GM23338 (cell line): Measurements from ENCODE around the gene ZBTB48. TPM values are rescaled to one million over a fixed set of nuclear protein-coding genes. Genes with fewer than 3 reads are reported as not detected.

ENCODE experiments used
- ATAC-seq: fragments of 200-7000 bp; cut with Tn5 transposase; 3 replicates; pipeline ENCODE4 v1.9.1; 2020
- DNase-seq: peaks from one replicate; pipeline ENCODE4 v3.0.0-alpha.2; 2015; ENCODE audit warnings: low spot score
- H2AFZ ChIP-seq: fragments of 200-600 bp; sonication (generic); 2 replicates; pipeline ENCODE4 v1.8.0; 2016; ENCODE audit warnings: antibody characterized with exemption, mild to moderate bottlenecking, moderate library complexity
- H3F3A ChIP-seq: fragments of 200-600 bp; sonication (generic); replicated peaks from 2 replicates; pipeline ENCODE4 v1.8.0; 2017; ENCODE audit warnings: antibody characterized with exemption, mixed run types, low read depth
- H3K27ac ChIP-seq: fragments of 200-600 bp; sonication (generic); 2 replicates; pipeline ENCODE4 v1.6.1; 2016; ENCODE audit warnings: low read depth
- H3K27me3 ChIP-seq: fragments of 200-600 bp; sonication (generic); 2 replicates; pipeline ENCODE4 v1.8.0; 2016; ENCODE audit warnings: mild to moderate bottlenecking, mixed run types, moderate library complexity; ENCODE audit not compliant: insufficient read depth
- H3K36me3 ChIP-seq: fragments of 200-600 bp; sonication (generic); 2 replicates; pipeline ENCODE4 v1.8.0; 2016; ENCODE audit warnings: mild to moderate bottlenecking; ENCODE audit not compliant: insufficient read depth
- H3K4me1 ChIP-seq: fragments of 200-600 bp; sonication (generic); 2 replicates; pipeline ENCODE4 v1.8.0; 2016; ENCODE audit warnings: mild to moderate bottlenecking, moderate library complexity; ENCODE audit not compliant: insufficient read depth
- H3K4me2 ChIP-seq: fragments of 200-600 bp; sonication (generic); 2 replicates; pipeline ENCODE4 v1.7.1; 2017; ENCODE audit warnings: mixed run types
- H3K4me3 ChIP-seq: fragments of 200-600 bp; sonication (generic); 2 replicates; pipeline ENCODE4 v1.6.1; 2016; ENCODE audit warnings: mixed run types
- H3K79me2 ChIP-seq: fragments of 200-600 bp; sonication (generic); replicated peaks from 2 replicates; pipeline ENCODE4 v1.8.0; 2017; ENCODE audit warnings: mild to moderate bottlenecking; ENCODE audit not compliant: insufficient read depth
- H3K9me2 ChIP-seq: fragments of 200-600 bp; sonication (generic); 2 replicates; pipeline ENCODE4 v1.8.0; 2017; ENCODE audit not compliant: insufficient read depth
- H4K20me1 ChIP-seq: fragments of 200-600 bp; sonication (generic); replicated peaks from 2 replicates; pipeline ENCODE4 v1.8.0; 2017; ENCODE audit warnings: mild to moderate bottlenecking; ENCODE audit not compliant: insufficient read depth
- H3K27ac Mint-ChIP-seq: 2 replicates; pipeline ENCODE4 v1.8.0; 2020; ENCODE audit warnings: inconsistent platforms, mild to moderate bottlenecking, moderate library complexity, mixed read lengths
- H3K27me3 Mint-ChIP-seq: 3 replicates; pipeline ENCODE4 v1.8.0; 2022; ENCODE audit warnings: low read depth, mild to moderate bottlenecking, moderate library complexity, mixed read lengths, inconsistent platforms; ENCODE audit not compliant: insufficient read depth, poor library complexity
- H3K36me3 Mint-ChIP-seq: 3 replicates; pipeline ENCODE4 v1.8.0; 2021; ENCODE audit warnings: low read depth, mild to moderate bottlenecking, inconsistent platforms, moderate library complexity, mixed read lengths
- H3K4me1 Mint-ChIP-seq: 3 replicates; pipeline ENCODE4 v1.8.0; 2020; ENCODE audit warnings: mild to moderate bottlenecking, inconsistent platforms, mixed read lengths
- H3K4me3 Mint-ChIP-seq: 3 replicates; pipeline ENCODE4 v1.8.0; 2021; ENCODE audit warnings: moderate library complexity, mild to moderate bottlenecking, inconsistent platforms, mixed read lengths
- H3K9me3 Mint-ChIP-seq: 3 replicates; pipeline ENCODE4 v1.8.0; 2020; ENCODE audit warnings: moderate library complexity, mild to moderate bottlenecking, inconsistent platforms, mixed read lengths
- CREB1 ChIP-seq: fragments of 250-450 bp; sonication (Bioruptor Pico); IDR thresholded peaks from 2 replicates; pipeline ENCODE4 v1.5.0; 2020; ENCODE audit warnings: low read depth, mild to moderate bottlenecking, moderate library complexity
- EZH2 ChIP-seq: fragments of 200-600 bp; sonication (generic); IDR thresholded peaks from one replicate; pipeline ENCODE4 v1.8.0; 2017; ENCODE audit warnings: antibody characterized with exemption, mild to moderate bottlenecking, low read depth; ENCODE audit not compliant: unreplicated experiment
- EZH2phosphoT487 ChIP-seq: fragments of 200-600 bp; sonication (generic); IDR thresholded peaks from one replicate; pipeline ENCODE4 v1.8.1; 2018; ENCODE audit warnings: antibody characterized with exemption; ENCODE audit not compliant: unreplicated experiment
- JUNB ChIP-seq: IDR thresholded peaks from one replicate; pipeline ENCODE4 v1.6.1; 2016; ENCODE audit warnings: antibody characterized with exemption; ENCODE audit not compliant: unreplicated experiment
- NANOG ChIP-seq: IDR thresholded peaks from 2 replicates; pipeline ENCODE4 v1.6.1; 2016; ENCODE audit warnings: antibody characterized with exemption, borderline replicate concordance
- POLR2AphosphoS5 ChIP-seq: IDR thresholded peaks from 2 replicates; pipeline ENCODE4 v1.6.1; 2016; ENCODE audit warnings: antibody characterized with exemption, low read depth
- STAT1 ChIP-seq: IDR thresholded peaks from one replicate; pipeline ENCODE4 v1.6.1; 2016; ENCODE audit warnings: antibody characterized with exemption; ENCODE audit not compliant: unreplicated experiment
- ZNF114 ChIP-seq: fragments of 250-450 bp; sonication (Bioruptor Pico); IDR thresholded peaks from 2 replicates; pipeline ENCODE4 v1.5.0; 2020; ENCODE audit warnings: mild to moderate bottlenecking, moderate library complexity
- ZNF331 ChIP-seq: fragments of 250-450 bp; sonication (Bioruptor Pico); IDR thresholded peaks from 2 replicates; pipeline ENCODE4 v1.5.0; 2020; ENCODE audit warnings: low read depth, mild to moderate bottlenecking, moderate library complexity
- polyA plus RNA-seq: library from polyadenylated mRNA; unstranded; fragments of >200 nt; fragmentation: Nextera tagmentation; extraction: Ambion mirVana; gene quantifications from 2 replicates; pipeline ENCODE4 v1.2.1, GENCODE V29; 2016
- total RNA-seq: library from RNA; depleted of rRNA; stranded (reverse); fragments of >200 nt; shearing (Covaris generic); gene quantifications from 2 replicates; pipeline ENCODE4 v1.2.3, GENCODE V29; 2014
- TF ChIP-seq, protein P1 (sequence below): IDR thresholded peaks from one replicate; pipeline ENCODE4 v1.6.1; 2018; ENCODE audit warnings: antibody characterized with exemption; ENCODE audit not compliant: unreplicated experiment
- TF ChIP-seq, protein P2 (sequence below), 2 experiments: fragments of 200-600 bp in 1 of 2; sonication (generic) in 1 of 2; conservative IDR thresholded peaks; 2 replicates each; pipeline versions ENCODE4 v1.5.1 to v1.6.1; 2016 to 2017; ENCODE audit warnings: antibody characterized with exemption in 2 of 2, low read depth in 2 of 2, mild to moderate bottlenecking in 2 of 2, moderate library complexity in 1 of 2
- TF ChIP-seq, protein P3 (sequence below): IDR thresholded peaks from 2 replicates; pipeline ENCODE4 v1.6.1; 2016; ENCODE audit warnings: antibody characterized with exemption

ZBTB48 gene
- total and polyA plus RNA-seq, 2 experiments from 2014 or later = 17.3 to 25.5 TPM

DNA sequence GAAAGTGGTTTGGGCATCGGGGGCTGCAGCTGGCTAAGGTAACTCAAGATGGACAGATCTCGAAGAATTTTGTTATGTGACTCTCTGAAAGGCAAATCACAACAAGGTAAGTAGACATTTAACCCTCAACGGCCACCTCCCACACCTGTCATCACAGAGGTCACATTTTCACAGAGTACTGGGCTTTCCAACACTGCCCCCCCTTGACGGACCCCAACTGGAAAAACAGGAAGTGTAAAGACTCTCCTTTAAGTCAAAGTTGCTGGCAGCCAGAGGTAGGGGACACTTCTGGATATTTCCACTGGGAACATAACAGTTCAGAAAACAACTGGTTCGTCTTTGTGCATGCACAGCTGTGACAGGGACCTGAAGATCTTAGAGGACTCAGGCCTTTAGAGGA is 47.8 kb upstream of the ZBTB48 start:
- peaks cover 70% of the 10 kb centered on the region for H3K36me3 Mint-ChIP-seq
- H3K27ac Mint-ChIP-seq = no peak overlapping the region
- H3K9me3 Mint-ChIP-seq = no peaks in the 10 kb centered on the region

DNA sequence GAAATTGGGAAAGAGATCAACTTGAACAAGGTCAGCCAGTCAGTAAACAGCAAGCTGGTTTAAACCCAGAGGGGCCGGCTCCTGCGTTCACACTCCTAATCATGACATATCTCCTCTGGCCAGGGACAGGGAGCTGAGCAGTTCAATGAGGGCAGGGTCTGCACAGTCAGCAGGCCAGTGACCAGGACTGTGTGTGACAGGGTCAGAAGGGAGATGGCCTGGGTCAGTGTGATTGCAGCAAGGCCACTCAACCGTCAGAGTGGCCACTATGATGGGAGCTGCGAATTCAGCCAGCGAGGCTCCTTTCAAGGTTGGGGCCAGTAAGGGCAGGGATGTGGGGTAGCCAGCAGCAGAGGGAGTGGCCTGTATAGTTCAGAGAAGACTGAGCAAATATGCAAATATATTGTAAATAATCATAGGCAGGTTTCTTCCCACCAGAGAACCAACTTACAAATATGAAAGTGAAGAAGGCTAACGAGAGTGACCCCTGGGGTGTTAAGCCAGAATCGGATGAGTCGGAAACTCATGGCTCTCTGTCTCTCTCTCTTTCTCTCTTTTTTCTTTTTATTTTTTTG is 45.5 kb upstream of the ZBTB48 start:
- H3K9me2 ChIP-seq = no peaks in the 10 kb centered on the region
- no peaks in the 10 kb centered on the region for H3K4me1 ChIP-seq
- DNase-seq = no peak
- no peak for ATAC-seq
- peaks cover 27% of the 10 kb centered on the region for H4K20me1 ChIP-seq
- no peak overlapping the region for H2AFZ ChIP-seq
- H3K4me3 ChIP-seq = no peak overlapping the region
- no peak overlapping the region for H3K4me3 Mint-ChIP-seq
- H3K27me3 ChIP-seq = no peaks in the 10 kb centered on the region
- no peaks in the 10 kb centered on the region for H3K4me1 Mint-ChIP-seq
- no peak overlapping the region for H3K27ac Mint-ChIP-seq
- H3K27ac ChIP-seq = no peak overlapping the region
- peaks cover 19% of the 10 kb centered on the region for H3K36me3 ChIP-seq
- H3K36me3 Mint-ChIP-seq = peaks cover 60% of the 10 kb centered on the region
- H3K27me3 Mint-ChIP-seq = peaks cover 3% of the 10 kb centered on the region
- 0 out of 2 replicates have a peak, but pooled peaks cover 17% of the 10 kb centered on the region for H3K79me2 ChIP-seq
- no peaks in the 10 kb centered on the region for H3F3A ChIP-seq
- H3K9me3 Mint-ChIP-seq = no peaks in the 10 kb centered on the region
- no peak overlapping the region for H3K4me2 ChIP-seq
- TF ChIP-seq, protein P1, sequence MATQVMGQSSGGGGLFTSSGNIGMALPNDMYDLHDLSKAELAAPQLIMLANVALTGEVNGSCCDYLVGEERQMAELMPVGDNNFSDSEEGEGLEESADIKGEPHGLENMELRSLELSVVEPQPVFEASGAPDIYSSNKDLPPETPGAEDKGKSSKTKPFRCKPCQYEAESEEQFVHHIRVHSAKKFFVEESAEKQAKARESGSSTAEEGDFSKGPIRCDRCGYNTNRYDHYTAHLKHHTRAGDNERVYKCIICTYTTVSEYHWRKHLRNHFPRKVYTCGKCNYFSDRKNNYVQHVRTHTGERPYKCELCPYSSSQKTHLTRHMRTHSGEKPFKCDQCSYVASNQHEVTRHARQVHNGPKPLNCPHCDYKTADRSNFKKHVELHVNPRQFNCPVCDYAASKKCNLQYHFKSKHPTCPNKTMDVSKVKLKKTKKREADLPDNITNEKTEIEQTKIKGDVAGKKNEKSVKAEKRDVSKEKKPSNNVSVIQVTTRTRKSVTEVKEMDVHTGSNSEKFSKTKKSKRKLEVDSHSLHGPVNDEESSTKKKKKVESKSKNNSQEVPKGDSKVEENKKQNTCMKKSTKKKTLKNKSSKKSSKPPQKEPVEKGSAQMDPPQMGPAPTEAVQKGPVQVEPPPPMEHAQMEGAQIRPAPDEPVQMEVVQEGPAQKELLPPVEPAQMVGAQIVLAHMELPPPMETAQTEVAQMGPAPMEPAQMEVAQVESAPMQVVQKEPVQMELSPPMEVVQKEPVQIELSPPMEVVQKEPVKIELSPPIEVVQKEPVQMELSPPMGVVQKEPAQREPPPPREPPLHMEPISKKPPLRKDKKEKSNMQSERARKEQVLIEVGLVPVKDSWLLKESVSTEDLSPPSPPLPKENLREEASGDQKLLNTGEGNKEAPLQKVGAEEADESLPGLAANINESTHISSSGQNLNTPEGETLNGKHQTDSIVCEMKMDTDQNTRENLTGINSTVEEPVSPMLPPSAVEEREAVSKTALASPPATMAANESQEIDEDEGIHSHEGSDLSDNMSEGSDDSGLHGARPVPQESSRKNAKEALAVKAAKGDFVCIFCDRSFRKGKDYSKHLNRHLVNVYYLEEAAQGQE = no peak
- TF ChIP-seq CREB1 (CRISPR knock-in tag) (no peak), STAT1 (no peak), NANOG (no peak), POLR2AphosphoS5 (no peak), EZH2phosphoT487 (no peak), ZNF331 (no peak), JUNB (no peak), EZH2 (no peak), ZNF114 (no peak)
- TF ChIP-seq, protein P2, sequence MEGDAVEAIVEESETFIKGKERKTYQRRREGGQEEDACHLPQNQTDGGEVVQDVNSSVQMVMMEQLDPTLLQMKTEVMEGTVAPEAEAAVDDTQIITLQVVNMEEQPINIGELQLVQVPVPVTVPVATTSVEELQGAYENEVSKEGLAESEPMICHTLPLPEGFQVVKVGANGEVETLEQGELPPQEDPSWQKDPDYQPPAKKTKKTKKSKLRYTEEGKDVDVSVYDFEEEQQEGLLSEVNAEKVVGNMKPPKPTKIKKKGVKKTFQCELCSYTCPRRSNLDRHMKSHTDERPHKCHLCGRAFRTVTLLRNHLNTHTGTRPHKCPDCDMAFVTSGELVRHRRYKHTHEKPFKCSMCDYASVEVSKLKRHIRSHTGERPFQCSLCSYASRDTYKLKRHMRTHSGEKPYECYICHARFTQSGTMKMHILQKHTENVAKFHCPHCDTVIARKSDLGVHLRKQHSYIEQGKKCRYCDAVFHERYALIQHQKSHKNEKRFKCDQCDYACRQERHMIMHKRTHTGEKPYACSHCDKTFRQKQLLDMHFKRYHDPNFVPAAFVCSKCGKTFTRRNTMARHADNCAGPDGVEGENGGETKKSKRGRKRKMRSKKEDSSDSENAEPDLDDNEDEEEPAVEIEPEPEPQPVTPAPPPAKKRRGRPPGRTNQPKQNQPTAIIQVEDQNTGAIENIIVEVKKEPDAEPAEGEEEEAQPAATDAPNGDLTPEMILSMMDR (conservative IDR thresholded peaks at IDR 0.05; ENCODE audit: low read depth in 2 of 2) = no peak
- TF ChIP-seq, protein P3, sequence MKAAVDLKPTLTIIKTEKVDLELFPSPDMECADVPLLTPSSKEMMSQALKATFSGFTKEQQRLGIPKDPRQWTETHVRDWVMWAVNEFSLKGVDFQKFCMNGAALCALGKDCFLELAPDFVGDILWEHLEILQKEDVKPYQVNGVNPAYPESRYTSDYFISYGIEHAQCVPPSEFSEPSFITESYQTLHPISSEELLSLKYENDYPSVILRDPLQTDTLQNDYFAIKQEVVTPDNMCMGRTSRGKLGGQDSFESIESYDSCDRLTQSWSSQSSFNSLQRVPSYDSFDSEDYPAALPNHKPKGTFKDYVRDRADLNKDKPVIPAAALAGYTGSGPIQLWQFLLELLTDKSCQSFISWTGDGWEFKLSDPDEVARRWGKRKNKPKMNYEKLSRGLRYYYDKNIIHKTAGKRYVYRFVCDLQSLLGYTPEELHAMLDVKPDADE = no peak

More for the DNA sequence above, 47.8 kb upstream of the ZBTB48 start:
- no peak overlapping the region for H2AFZ ChIP-seq
- peaks cover 15% of the 10 kb centered on the region for H4K20me1 ChIP-seq
- H3K27me3 ChIP-seq = no peaks in the 10 kb centered on the region
- no peak overlapping the region for H3K4me2 ChIP-seq
- no peaks in the 10 kb centered on the region for H3K9me2 ChIP-seq
- no peak overlapping the region for H3K27ac ChIP-seq
- 0 out of 2 replicates have a peak, but pooled peaks cover 5% of the 10 kb centered on the region for H3F3A ChIP-seq
- DNase-seq (no peak), ATAC-seq (no peak)
- Mint-ChIP-seq H3K4me1 (no peaks in the 10 kb centered on the region), H3K4me3 (no peak overlapping the region), H3K27me3 (peaks cover 7% of the 10 kb centered on the region)
- TF ChIP-seq, protein P1 = no peak
- no peak for TF ChIP-seq POLR2AphosphoS5
- no peak for TF ChIP-seq EZH2
- peaks cover 29% of the 10 kb centered on the region for H3K36me3 ChIP-seq
- no peak overlapping the region for H3K4me3 ChIP-seq
- 0 out of 2 replicates have a peak, but pooled peaks cover 10% of the 10 kb centered on the region for H3K79me2 ChIP-seq
- no peaks in the 10 kb centered on the region for H3K4me1 ChIP-seq
